OCI-LY3 (cell line): Measurements from ENCODE around the gene PATJ.

Source experiments
- EZH2phosphoT487 ChIP-seq: fragments of 200-600 bp; shearing (Covaris generic); IDR thresholded peaks from 2 replicates; pipeline ENCODE4 v1.6.1; 2018; ENCODE audit warnings: antibody characterized with exemption, mixed run types, low read depth
- TF ChIP-seq, protein P1 (sequence below): fragments of 200-600, 300-600 bp; sonication (generic); IDR thresholded peaks from 2 replicates; pipeline ENCODE4 v1.5.1; 2014; ENCODE audit warnings: antibody characterized with exemption, low read length, low read depth

DNA sequence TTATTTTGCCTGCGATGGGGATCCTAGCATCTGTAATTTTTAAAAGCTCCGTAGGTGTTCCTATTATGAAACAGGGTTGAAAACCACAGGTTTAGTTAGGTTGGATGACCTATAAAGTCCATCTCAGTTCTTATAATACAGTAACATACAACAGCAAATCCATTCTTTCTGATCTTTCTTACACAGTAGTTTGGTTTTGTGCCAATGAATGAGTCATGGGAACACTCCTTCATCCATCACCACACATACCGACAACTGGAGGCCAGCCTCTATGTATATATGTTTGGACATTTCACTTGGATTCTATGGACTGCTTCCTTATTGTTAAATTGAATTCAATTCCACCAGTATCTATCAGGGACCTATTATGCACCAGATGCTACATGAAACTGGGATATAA, 334.0 kb downstream of the PATJ start:
- TF ChIP-seq, protein P1, sequence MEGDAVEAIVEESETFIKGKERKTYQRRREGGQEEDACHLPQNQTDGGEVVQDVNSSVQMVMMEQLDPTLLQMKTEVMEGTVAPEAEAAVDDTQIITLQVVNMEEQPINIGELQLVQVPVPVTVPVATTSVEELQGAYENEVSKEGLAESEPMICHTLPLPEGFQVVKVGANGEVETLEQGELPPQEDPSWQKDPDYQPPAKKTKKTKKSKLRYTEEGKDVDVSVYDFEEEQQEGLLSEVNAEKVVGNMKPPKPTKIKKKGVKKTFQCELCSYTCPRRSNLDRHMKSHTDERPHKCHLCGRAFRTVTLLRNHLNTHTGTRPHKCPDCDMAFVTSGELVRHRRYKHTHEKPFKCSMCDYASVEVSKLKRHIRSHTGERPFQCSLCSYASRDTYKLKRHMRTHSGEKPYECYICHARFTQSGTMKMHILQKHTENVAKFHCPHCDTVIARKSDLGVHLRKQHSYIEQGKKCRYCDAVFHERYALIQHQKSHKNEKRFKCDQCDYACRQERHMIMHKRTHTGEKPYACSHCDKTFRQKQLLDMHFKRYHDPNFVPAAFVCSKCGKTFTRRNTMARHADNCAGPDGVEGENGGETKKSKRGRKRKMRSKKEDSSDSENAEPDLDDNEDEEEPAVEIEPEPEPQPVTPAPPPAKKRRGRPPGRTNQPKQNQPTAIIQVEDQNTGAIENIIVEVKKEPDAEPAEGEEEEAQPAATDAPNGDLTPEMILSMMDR: no peak
- no peak for TF ChIP-seq EZH2phosphoT487
